ENCODE results near the gene ESYT2.

DNA sequence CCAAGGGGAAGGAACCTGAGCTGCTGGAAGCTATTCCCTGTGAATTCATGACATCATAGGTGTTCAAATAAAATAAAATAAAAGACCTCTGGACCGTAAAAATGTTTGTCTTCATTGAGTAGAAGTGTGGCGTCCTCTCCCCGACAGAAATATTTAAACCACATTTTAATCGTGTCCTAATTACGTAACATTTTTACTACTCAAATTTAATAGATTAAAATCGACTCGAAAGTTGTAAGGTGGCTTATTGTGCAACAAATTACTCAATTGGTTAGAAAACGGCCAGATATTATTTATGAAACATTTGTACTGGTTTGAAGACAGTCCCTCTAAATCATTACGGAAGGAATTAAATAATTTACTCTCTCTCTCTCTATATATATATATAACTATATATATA, 109.2 kb downstream of the ESYT2 start:
- TF ChIP-seq POLR2A (IDR thresholded peaks at IDR 0.05) (no peak), CTCF (IDR thresholded peaks at IDR 0.05) (no peak), POLR2AphosphoS5 (IDR thresholded peaks at IDR 0.05) (no peak)
